HG03575 (cell line): Measurements from ENCODE around the gene PPP1R3E.

Experiments
- ATAC-seq: cut with Tn5 transposase; IDR thresholded peaks from one replicate; pipeline ENCODE4 v1.9.1; 2021; ENCODE audit not compliant: unreplicated experiment, insufficient number of reproducible peaks, low FRiP score; ENCODE audit errors: extremely low read depth

The PPP1R3E gene

GRCh38 chr14:23259426-23259825, 43.2 kb downstream of the PPP1R3E start:
- no peak for ATAC-seq

- ATAC-seq = no peak
Measured at GRCh38 chr14:23258256-23258655, 44.4 kb downstream of the PPP1R3E start.

- ATAC-seq = no peak
Measured at GRCh38 chr14:23252420-23253333, 50.0 kb downstream of the PPP1R3E start.

- ATAC-seq = no peak
Measured at GRCh38 chr14:23252006-23252405, 50.7 kb downstream of the PPP1R3E start.

GRCh38 chr14:23249824-23250223, 52.8 kb downstream of the PPP1R3E start:
- no peak for ATAC-seq

GRCh38 chr14:23248601-23249000, 54.1 kb downstream of the PPP1R3E start:
- no peak for ATAC-seq
